Panc1 (cell line): Measurements from ENCODE around the gene KMT2E.

Experiments
- POLR2AphosphoS5 ChIP-seq: IDR thresholded peaks from 2 replicates; pipeline ENCODE4 v1.6.1; 2012; ENCODE audit warnings: mild to moderate bottlenecking, low read depth, low read length, moderate library complexity
- SIN3A ChIP-seq: IDR thresholded peaks from 2 replicates; pipeline ENCODE4 v1.6.1; 2012; ENCODE audit warnings: low read depth, mild to moderate bottlenecking, low read length, moderate library complexity, borderline replicate concordance; ENCODE audit not compliant: insufficient read depth
- TCF7L2 ChIP-seq: IDR thresholded peaks from 2 replicates; pipeline ENCODE4 v1.6.1; 2011; ENCODE audit warnings: mild to moderate bottlenecking, low read depth, low read length, inconsistent platforms
- TF ChIP-seq, protein P1 (sequence below): fragments of 450-650 bp; IDR thresholded peaks from 2 replicates; pipeline ENCODE4 v1.5.1; 2017; ENCODE audit warnings: mild to moderate bottlenecking
- TF ChIP-seq, protein P2 (sequence below), 2 experiments: IDR thresholded peaks; 2 replicates each; pipeline ENCODE4 v1.6.1; 2011 to 2012; ENCODE audit warnings: low read depth in 2 of 2, control low read depth in 1 of 2, low read length in 1 of 2, mild to moderate bottlenecking in 1 of 2, moderate library complexity in 1 of 2; ENCODE audit not compliant: insufficient read depth in 1 of 2

DNA sequence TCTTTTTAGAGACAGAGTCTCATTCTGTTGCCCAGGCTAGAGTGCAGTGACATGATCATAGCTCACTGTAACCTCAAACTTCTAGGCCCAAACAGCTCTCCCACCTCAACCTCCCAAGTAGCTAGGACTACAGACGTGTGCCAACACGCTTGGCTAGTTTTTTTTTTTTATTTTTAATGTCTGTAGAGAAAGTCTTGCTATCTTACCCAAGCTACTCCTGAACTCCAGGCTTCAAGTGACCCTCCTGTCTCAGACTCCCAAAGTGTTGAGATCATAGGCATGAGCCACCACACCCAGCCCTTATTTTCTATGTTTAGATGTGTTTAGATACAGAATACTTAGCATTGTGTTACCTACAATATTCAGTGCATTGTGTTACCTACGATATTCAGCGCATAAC lies 46.4 kb downstream of the KMT2E start:
- TF ChIP-seq, protein P1, sequence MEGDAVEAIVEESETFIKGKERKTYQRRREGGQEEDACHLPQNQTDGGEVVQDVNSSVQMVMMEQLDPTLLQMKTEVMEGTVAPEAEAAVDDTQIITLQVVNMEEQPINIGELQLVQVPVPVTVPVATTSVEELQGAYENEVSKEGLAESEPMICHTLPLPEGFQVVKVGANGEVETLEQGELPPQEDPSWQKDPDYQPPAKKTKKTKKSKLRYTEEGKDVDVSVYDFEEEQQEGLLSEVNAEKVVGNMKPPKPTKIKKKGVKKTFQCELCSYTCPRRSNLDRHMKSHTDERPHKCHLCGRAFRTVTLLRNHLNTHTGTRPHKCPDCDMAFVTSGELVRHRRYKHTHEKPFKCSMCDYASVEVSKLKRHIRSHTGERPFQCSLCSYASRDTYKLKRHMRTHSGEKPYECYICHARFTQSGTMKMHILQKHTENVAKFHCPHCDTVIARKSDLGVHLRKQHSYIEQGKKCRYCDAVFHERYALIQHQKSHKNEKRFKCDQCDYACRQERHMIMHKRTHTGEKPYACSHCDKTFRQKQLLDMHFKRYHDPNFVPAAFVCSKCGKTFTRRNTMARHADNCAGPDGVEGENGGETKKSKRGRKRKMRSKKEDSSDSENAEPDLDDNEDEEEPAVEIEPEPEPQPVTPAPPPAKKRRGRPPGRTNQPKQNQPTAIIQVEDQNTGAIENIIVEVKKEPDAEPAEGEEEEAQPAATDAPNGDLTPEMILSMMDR: no peak
- TF ChIP-seq TCF7L2: no peak
- TF ChIP-seq POLR2AphosphoS5: no peak
- TF ChIP-seq SIN3A: no peak
- TF ChIP-seq, protein P2, sequence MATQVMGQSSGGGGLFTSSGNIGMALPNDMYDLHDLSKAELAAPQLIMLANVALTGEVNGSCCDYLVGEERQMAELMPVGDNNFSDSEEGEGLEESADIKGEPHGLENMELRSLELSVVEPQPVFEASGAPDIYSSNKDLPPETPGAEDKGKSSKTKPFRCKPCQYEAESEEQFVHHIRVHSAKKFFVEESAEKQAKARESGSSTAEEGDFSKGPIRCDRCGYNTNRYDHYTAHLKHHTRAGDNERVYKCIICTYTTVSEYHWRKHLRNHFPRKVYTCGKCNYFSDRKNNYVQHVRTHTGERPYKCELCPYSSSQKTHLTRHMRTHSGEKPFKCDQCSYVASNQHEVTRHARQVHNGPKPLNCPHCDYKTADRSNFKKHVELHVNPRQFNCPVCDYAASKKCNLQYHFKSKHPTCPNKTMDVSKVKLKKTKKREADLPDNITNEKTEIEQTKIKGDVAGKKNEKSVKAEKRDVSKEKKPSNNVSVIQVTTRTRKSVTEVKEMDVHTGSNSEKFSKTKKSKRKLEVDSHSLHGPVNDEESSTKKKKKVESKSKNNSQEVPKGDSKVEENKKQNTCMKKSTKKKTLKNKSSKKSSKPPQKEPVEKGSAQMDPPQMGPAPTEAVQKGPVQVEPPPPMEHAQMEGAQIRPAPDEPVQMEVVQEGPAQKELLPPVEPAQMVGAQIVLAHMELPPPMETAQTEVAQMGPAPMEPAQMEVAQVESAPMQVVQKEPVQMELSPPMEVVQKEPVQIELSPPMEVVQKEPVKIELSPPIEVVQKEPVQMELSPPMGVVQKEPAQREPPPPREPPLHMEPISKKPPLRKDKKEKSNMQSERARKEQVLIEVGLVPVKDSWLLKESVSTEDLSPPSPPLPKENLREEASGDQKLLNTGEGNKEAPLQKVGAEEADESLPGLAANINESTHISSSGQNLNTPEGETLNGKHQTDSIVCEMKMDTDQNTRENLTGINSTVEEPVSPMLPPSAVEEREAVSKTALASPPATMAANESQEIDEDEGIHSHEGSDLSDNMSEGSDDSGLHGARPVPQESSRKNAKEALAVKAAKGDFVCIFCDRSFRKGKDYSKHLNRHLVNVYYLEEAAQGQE (IDR thresholded peaks at IDR 0.05; ENCODE audit: insufficient read depth in 1 of 2, low read depth in 2 of 2, low read length in 1 of 2): no peak
